RPMI7951 (cell line): ENCODE results near the gene FAM20B. TPM values are rescaled to one million over a fixed set of nuclear protein-coding genes. Genes with fewer than 3 reads are reported as not detected.

Experiments used
- total RNA-seq: library from RNA; depleted of rRNA; stranded (reverse); fragments of >200 nt; shearing (Covaris generic); gene quantifications from 2 replicates; pipeline ENCODE4 v1.2.3, GENCODE V29; 2014; rRNA removed

FAM20B gene
- total RNA-seq, 1 experiment from 2014 or later = 20.1 TPM

Other genes starting within 250 kb of the FAM20B start
- 0.36 and 1.7 TPM in 2 replicates for gene ANGPTL1, start 154.8 kb upstream of the FAM20B start, total RNA-seq
- 13.8 and 25.1 TPM in 2 replicates for gene TOR3A, start 56.2 kb downstream of the FAM20B start, total RNA-seq
- gene ABL2, start 203.8 kb downstream of the FAM20B start, total RNA-seq = 14.1 and 15.2 TPM in 2 replicates